GM18511 (cell line): ENCODE data around the gene CPNE6.
"Not testable (repeated sequence)": the region's sequence is repeated elsewhere in the genome, so short reads cannot be mapped to it uniquely, and the experiment has no call there.

ENCODE experiments used
- ATAC-seq: cut with Tn5 transposase; IDR thresholded peaks from one replicate; pipeline ENCODE4 v1.9.1; 2021; ENCODE audit warnings: mild to moderate bottlenecking, moderate library complexity; ENCODE audit not compliant: unreplicated experiment

CPNE6 gene

GRCh38 chr14:24102357-24103048 is 31.1 kb downstream of the CPNE6 start:
- no peak for ATAC-seq

GRCh38 chr14:24103451-24103850 is 32.1 kb downstream of the CPNE6 start:
- no peak for ATAC-seq

- not testable (repeated sequence) for ATAC-seq
Observed at GRCh38 chr14:24105609-24106239, 34.4 kb downstream of the CPNE6 start.

GRCh38 chr14:24106672-24107271 is 35.4 kb downstream of the CPNE6 start:
- no peak for ATAC-seq

- peak; percentile 36 for ATAC-seq
Observed at GRCh38 chr14:24108336-24108874, 37.0 kb downstream of the CPNE6 start.

GRCh38 chr14:24110060-24110459 is 38.7 kb downstream of the CPNE6 start:
- ATAC-seq: no peak

- ATAC-seq: no peak
Observed at GRCh38 chr14:24110523-24110922, 39.2 kb downstream of the CPNE6 start.

- ATAC-seq: no peak
Observed at GRCh38 chr14:24113379-24113800, 42.0 kb downstream of the CPNE6 start.

- peak; percentile 38 for ATAC-seq
Observed at GRCh38 chr14:24113801-24114531, 42.6 kb downstream of the CPNE6 start.

GRCh38 chr14:24114532-24115421 is 43.4 kb downstream of the CPNE6 start, which contains the start of the genes DCAF11 and NRL:
Gene DCAF11, plus strand, starts transcription at chr14:24114777. Its CDS starts 818 bp downstream, at chr14:24115595.
Gene NRL, minus strand, starts transcription at chr14:24114949. Its CDS starts 32,101 bp downstream, at chr14:24082848.
- peak; percentile 86 for ATAC-seq

- no peak for ATAC-seq
Observed at GRCh38 chr14:24115422-24116127, 44.2 kb downstream of the CPNE6 start.

GRCh38 chr14:24116128-24116814 is 44.9 kb downstream of the CPNE6 start:
- no peak for ATAC-seq

- ATAC-seq: no peak
Observed at GRCh38 chr14:24117179-24117578, 45.8 kb downstream of the CPNE6 start.

- no peak for ATAC-seq
Observed at GRCh38 chr14:24119691-24120090, 48.3 kb downstream of the CPNE6 start.

- no peak for ATAC-seq
Observed at GRCh38 chr14:24121210-24121609, 49.8 kb downstream of the CPNE6 start.

- no peak for ATAC-seq
Observed at GRCh38 chr14:24122416-24122815, 51.1 kb downstream of the CPNE6 start.

GRCh38 chr14:24122898-24123297 is 51.5 kb downstream of the CPNE6 start:
- no peak for ATAC-seq
